RCC 7860 (cell line): ENCODE measurements around the gene EEF1AKMT1.
A peak's percentile ranks its signal among the peaks of the same experiment; 100 is the strongest.

ENCODE experiments used
- DNase-seq: peaks from one replicate; pipeline ENCODE4 v3.0.0-alpha.2; 2015; ENCODE audit warnings: low spot score
- FAIRE-seq: peaks from 2 replicates; lab custom pipeline; 2012; peaks lifted over from hg19 to GRCh38; lab: Jason Lieb, UNC

Gene EEF1AKMT1

DNA sequence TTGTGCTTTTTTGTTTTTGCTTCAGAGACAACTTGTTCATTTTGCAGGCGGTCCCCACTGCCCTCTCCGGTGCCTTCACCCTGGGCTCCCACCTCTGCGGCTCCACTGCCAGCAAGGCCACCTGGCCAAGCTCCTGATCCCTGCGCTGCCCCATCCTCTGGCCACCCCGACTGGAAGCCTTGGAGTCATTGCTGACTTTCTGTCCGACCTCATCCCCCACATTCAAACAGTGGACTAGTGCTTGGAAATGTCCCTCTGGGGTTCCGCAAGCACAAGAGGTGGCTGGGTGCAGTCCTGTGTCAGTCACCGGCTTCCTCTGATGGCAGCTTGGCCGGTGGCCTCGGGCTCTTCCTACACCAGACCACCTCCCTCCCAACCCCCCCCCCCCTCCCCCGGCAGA is 53.3 kb downstream of the EEF1AKMT1 start:
- FAIRE-seq (no peak), DNase-seq (no peak)

DNA sequence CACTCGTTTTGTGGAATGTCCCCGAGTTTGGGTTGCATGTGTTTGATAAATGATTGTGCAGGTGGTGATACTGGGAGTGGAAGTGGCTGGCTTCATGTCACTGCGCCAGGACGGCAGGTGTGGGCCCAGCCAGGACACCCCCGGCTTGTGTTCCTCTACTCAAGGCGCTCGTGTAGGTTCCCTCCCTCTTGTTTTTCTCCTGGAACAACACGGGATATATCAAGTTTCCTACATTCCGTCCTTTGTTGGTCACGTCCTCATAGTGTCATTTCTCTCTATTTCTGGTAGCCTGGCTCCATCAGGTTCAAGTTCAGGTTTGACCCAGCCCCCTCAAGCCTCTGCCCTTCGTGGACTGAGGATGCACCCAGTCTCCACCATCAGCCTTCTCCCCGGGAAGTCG is 54.0 kb downstream of the EEF1AKMT1 start:
- DNase-seq (no peak), FAIRE-seq (no peak)

DNA sequence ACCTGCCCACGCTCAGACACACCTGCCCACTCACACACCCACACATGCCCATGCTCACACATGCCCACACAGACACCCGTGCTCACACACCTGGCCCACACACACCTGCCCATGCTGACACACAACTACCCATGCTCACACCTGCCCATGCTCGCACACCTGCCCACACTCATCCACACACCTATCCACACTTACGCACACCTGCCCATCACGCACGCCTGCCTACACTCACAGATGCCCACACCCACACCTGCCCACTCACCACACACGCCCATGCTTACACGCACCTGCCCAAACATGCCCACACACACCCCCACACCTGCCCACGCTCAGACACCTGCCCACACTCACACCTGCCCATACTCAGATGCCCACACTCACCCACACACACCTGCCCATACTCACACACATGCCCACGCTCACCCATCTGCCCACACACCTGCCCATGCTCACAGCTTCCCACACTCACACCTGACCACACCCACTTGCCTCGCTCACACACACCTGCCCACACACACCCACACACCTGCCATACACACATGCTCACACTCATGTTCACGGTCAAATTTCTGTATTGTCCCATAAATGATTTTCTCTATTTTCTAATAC is 54.7 kb downstream of the EEF1AKMT1 start:
- no peak for DNase-seq
- no peak for FAIRE-seq

- no peak for FAIRE-seq
- DNase-seq = no peak
Observed at GRCh38 chr13:20717581-20718542, 55.9 kb downstream of the EEF1AKMT1 start.

GRCh38 chr13:20716951-20717350 is 56.8 kb downstream of the EEF1AKMT1 start:
- no peak for FAIRE-seq
- DNase-seq = no peak

GRCh38 chr13:20715330-20715712 is 58.4 kb downstream of the EEF1AKMT1 start:
- no peak for DNase-seq
- FAIRE-seq = no peak

DNA sequence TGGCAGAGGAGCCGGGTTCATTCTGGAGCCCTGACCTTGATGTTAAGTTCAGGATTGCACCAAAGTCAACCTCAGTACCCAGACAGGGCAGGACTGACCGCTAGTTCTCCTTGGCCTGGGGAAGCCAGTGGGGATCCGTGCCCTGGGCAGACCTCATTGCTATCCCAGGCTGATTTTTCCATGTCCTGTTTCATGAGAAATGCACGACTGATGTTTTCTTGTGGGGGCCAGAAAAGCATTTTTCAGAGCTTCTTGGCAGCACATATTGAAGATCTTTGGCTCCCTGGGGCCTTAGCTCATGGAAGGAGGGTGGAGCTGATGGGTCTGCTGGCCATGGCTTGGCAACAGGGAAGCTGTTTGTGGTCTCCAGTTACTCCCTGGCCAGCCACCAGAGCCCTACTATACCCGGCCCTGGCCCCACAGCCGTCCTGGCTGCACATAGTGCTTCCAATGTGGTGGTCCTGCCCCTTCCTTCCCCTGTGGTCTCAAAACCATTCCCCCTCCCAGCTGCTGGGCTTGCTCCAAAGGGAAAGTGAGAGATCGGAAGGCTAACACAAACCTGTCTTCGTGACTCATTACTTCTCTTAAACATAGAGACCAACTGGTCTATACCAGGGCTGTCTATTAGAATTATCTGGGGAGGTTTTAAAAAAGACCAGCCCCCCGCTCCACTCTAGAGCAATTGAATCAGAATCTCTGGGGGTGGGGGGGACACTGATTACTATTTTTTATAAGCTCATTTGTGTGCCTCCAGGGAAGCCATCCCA is 59.0 kb downstream of the EEF1AKMT1 start:
- no peak for FAIRE-seq
- no peak for DNase-seq

DNA sequence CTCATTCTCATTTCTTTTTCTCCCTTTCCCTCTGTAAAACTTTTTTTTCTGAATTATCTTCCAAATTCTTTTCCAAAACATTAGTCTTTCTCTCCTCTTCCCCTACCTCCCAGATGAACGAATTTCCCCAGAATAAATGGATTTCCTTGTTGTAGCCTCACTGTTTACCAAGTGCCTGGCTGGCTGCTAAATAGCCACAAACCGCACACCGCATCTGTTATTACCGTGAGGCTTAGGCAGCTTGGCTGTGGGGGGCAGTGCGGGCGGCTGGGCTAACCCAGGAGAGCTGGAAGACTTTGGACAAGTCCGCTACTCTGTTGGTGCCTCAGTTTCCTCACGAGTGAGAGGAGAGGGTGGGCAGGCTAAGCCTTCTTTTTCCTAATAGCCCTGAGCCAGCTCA is 59.6 kb downstream of the EEF1AKMT1 start:
- FAIRE-seq (no peak), DNase-seq (no peak)

DNA sequence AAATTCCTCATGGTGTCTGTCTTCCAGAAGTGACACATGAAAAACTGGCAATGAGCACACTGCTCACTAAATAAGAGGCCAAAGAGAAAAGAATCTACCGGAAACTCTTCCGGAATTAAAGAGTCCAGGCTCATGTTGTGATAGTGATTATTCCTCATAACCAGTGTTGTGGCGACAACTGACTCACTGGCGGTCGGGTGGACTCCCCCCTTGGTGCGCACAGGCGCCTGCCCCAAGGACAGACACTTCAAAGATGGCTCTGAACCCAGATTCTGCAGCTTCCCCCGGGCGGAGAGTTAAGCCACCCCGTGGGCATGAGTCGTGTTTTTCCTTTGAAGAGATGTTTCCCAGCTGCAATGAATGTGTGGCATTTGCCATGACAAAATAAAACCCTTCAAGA is 60.0 kb downstream of the EEF1AKMT1 start:
- no peak for FAIRE-seq
- peak; percentile 58 for DNase-seq

DNA sequence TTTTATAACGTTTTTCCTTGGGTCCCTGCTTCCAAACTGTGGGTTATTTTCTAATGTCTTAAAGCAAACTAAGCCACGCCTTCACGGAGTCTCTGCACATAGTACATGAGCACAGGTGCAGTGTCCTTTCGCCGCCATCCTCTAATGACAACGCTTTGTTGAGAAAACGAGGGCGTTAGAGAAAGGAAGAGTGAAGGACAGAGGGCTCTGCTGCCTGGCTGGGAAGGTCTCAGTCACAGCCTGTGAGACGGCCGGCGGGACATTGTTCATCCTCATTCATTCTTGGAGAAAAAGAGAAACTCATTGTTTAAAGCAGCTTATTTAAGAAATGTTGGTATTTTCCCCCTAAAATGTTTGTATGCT is 60.8 kb downstream of the EEF1AKMT1 start:
- FAIRE-seq = no peak
- no peak for DNase-seq

DNA sequence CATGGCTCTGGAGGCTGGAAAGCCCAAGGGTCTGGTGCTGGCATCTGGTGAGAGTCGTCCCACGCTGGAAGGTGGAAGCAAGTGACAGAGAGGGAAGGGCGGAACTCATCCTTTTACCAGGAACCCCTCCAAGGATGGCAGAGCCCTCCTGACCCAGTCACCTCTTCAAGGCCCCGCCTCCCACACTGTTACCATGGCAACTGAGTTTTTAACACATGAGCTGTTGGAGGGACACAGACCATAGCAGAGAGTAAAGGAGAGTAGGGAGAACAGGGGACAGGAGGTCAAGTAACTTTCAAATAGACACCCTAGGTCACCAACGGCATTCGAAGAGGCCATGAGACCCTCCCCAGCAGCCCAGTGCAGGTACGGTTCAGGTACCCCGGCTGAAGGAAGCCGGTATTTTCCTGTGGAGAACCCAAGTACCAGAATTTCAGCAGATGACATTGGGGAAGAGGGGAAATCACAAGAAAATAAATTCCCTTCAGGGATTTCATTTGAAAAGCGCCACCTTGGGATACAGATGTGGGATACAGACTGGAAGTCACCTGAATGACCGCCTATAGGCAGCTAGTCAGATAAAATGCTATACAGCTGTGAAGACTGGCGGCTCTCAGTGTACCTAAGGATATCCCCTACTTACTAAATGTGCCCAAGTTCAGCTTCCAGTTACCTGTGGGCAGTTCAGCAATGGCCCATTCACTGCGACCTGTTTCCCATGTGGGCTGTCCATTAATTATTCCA is 62.3 kb downstream of the EEF1AKMT1 start:
- FAIRE-seq (no peak), DNase-seq (no peak)

- FAIRE-seq (no peak), DNase-seq (no peak)
Observed at GRCh38 chr13:20709782-20710181, 64.0 kb downstream of the EEF1AKMT1 start.

DNA sequence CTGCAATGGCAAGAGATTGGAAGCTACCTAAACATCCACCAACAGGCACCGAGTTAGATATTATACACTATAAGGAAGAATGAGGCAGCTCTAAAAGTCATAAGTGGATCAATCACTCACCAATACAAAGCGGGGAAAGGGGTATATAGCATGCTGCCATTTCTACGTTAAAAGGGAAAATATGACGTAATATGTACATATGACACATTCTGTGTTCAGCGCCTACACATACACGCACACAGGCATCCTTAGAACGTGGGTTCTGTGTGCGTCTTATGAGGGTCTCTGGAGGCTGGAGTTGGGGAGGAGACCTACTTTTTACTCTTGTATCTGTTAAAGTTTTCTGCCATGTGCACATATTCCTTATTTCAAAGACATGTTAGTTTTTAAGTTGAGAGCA is 64.4 kb downstream of the EEF1AKMT1 start:
- no peak for DNase-seq

GRCh38 chr13:20708216-20708615 is 65.5 kb downstream of the EEF1AKMT1 start:
- no peak for DNase-seq
- FAIRE-seq = no peak

More for the DNA sequence above, 64.4 kb downstream of the EEF1AKMT1 start:
- FAIRE-seq = no peak

DNA sequence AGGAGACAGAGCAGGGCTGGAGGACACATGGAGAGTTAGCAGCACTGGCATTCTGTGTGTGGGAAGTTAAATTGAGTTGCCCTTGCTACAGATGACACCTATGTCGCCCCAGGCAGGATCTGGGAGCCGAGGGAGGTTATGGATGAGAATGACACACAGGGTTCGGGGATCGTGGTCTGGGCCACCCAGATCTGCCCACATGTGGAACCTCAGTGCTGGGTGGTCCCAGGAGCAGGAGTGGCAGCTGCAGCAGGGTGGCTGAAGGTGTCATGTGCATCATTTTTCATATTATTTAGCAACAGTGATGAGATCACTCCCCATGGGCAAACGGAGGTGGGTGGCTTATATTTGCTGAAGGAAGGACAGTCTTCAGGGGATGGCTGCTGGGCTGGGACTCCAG is 67.1 kb downstream of the EEF1AKMT1 start:
- FAIRE-seq (no peak), DNase-seq (no peak)

GRCh38 chr13:20704459-20705069 is 69.2 kb downstream of the EEF1AKMT1 start:
- DNase-seq = no peak
- no peak for FAIRE-seq

DNA sequence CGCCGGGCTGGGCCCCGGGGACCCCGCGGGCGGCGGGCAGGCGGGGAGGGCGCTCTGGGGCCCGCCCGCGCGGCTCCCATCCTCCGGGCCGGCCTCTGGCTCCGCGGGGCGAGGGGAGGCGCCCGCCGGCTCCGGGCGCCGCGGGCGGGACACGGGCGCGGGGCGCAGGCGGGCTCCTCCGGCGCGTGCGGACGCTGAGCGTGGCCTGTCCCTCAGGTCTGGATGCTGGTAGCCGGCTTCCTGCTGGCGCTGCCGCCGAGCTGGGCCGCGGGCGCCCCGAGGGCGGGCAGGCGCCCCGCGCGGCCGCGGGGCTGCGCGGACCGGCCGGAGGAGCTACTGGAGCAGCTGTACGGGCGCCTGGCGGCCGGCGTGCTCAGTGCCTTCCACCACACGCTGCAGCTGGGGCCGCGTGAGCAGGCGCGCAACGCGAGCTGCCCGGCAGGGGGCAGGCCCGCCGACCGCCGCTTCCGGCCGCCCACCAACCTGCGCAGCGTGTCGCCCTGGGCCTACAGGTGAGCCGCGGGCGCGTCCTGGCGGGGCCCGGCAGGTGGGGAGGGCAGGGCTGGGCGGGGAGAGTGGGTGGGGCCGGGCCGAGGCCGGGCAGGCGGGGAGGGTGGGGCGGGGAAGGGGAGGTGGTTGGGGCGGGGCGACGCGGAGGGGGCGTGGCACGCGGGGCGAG is 69.8 kb downstream of the EEF1AKMT1 start:
- DNase-seq = peak; percentile 49
- no peak for FAIRE-seq

DNA sequence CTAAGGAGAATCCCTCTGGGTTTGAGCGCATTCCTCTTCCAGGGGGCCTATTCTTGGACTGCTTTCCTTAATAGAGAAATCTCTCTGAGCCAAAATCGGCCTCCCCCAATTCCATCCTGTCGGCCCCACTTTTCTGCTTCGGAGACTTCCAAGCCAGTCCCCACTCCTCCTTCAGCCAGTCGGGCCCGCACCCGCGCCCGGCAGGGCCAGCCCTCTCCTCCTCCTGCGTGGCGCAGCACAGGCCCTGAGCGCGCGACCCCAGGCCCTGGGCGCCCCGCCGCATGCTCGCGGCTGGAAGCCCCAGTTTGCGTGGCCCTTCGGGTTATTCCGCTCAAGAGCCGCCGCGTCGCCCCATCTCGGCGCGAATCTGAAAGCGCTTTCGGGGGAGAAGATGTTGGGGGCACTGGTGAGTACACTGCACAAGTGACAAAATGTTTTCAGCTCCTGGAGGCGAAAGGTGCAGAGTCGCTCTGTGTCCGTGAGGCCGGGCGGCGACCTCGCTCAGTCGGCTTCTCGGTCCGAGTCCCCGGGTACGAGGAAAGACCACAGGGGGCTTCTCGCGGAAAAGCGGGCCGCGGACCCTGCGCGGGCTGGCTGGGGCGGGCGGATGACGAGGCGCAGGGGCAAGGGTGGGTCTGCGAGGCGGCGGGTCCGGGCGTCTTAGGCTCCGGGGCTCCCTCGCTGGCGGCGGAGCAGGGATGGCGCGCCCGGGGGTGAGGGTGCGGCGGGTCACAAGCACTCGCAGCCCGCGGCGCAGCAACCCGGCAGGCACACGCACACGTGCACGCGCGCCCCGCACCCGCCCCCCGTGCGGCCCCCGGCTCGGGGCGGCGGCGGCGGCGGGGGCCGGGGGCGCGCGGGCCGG is 70.6 kb downstream of the EEF1AKMT1 start, which contains the start of gene IL17D:
TSS of gene IL17D (plus strand) at position 785 of the 865 bp plus-strand sequence. CDS start 303 bp downstream, outside the sequence.
- no peak for FAIRE-seq

GRCh38 chr13:20702530-20702914 is 71.2 kb downstream of the EEF1AKMT1 start:
- FAIRE-seq (no peak), DNase-seq (no peak)

More for the DNA sequence above, 70.6 kb downstream of the EEF1AKMT1 start, which contains the start of gene IL17D:
- DNase-seq = no peak
